Mammary epithelial cell (primary cell): ENCODE data around the gene MCOLN3.

Experiments used
- EZH2 ChIP-seq: IDR thresholded peaks from 2 replicates; pipeline ENCODE4 v1.6.1; 2012; ENCODE audit warnings: low read length, inconsistent platforms, borderline replicate concordance
- TF ChIP-seq, protein P1 (sequence below), 2 donors: IDR thresholded peaks in 1 of 2; conservative IDR thresholded peaks in 1 of 2; 2 replicates each; pipeline ENCODE4 v1.5.1; 2011 to 2012; ENCODE audit warnings: inconsistent platforms in 2 of 2, low read length in 2 of 2, mild to moderate bottlenecking in 2 of 2, control low read depth in 1 of 2, low read depth in 1 of 2; ENCODE audit not compliant: insufficient read depth in 1 of 2; ENCODE audit errors: extremely low read depth in 1 of 2

DNA sequence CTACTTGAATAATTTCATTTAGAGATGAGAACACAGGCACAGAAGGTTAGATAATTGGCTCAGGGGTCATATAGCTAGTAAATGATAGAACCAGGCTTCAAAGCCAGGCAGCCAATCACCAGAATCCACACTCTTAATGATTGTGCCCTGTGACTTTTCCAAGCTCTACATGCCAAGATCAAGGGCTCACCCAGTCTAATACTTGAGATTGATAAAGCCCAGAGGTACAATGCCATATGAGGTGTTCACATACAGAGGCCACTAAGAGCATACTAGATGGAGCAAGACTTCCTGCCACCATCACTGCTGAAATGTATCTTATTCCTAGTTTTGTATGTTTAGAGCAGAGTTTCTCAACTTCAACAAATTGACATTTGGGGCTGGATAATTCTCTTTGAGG, 40.9 kb upstream of the MCOLN3 start:
- TF ChIP-seq, protein P1, sequence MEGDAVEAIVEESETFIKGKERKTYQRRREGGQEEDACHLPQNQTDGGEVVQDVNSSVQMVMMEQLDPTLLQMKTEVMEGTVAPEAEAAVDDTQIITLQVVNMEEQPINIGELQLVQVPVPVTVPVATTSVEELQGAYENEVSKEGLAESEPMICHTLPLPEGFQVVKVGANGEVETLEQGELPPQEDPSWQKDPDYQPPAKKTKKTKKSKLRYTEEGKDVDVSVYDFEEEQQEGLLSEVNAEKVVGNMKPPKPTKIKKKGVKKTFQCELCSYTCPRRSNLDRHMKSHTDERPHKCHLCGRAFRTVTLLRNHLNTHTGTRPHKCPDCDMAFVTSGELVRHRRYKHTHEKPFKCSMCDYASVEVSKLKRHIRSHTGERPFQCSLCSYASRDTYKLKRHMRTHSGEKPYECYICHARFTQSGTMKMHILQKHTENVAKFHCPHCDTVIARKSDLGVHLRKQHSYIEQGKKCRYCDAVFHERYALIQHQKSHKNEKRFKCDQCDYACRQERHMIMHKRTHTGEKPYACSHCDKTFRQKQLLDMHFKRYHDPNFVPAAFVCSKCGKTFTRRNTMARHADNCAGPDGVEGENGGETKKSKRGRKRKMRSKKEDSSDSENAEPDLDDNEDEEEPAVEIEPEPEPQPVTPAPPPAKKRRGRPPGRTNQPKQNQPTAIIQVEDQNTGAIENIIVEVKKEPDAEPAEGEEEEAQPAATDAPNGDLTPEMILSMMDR (conservative IDR thresholded peaks at IDR 0.05 in 1 of 2, IDR thresholded peaks at IDR 0.05 in 1 of 2; ENCODE audit: extremely low read depth in 1 of 2, insufficient read depth in 1 of 2, low read depth in 1 of 2, low read length in 2 of 2), result no peak
- TF ChIP-seq EZH2, result no peak
